Neural progenitor cell (in vitro differentiated cells): ENCODE data around the gene PRPS2. TPM values are rescaled to one million over a fixed set of nuclear protein-coding genes. Genes with fewer than 3 reads are reported as not detected.

ENCODE experiments used
- DNase-seq: peaks from one replicate; pipeline ENCODE4 v3.0.0-alpha.2; 2016; ENCODE audit warnings: low spot score
- H2AFZ ChIP-seq: fragments of 200-600 bp; sonication (generic); replicated peaks from 2 replicates; pipeline ENCODE4 v1.6.1; 2016; ENCODE audit warnings: antibody characterized with exemption
- H3F3A ChIP-seq: fragments of 200-600 bp; sonication (generic); 2 replicates; pipeline ENCODE4 v1.6.1; 2016; ENCODE audit warnings: antibody characterized with exemption, low read depth
- H3K27ac ChIP-seq: fragments of 200-600 bp; sonication (generic); 2 replicates; pipeline ENCODE4 v1.5.1; 2016; ENCODE audit warnings: mild to moderate bottlenecking
- H3K27me3 ChIP-seq: fragments of 200-600 bp; sonication (generic); 2 replicates; pipeline ENCODE4 v1.6.1; 2016; ENCODE audit warnings: mild to moderate bottlenecking, moderate library complexity
- H3K36me3 ChIP-seq: fragments of 200-600 bp; sonication (generic); 2 replicates; pipeline ENCODE4 v1.5.1; 2016
- H3K4me1 ChIP-seq: fragments of 200-600 bp; sonication (generic); 2 replicates; pipeline ENCODE4 v1.6.1; 2016; ENCODE audit warnings: mixed run types
- H3K4me2 ChIP-seq: fragments of 200-600 bp; sonication (generic); 2 replicates; pipeline ENCODE4 v1.6.1; 2016
- H3K4me3 ChIP-seq: fragments of 200-600 bp; sonication (generic); 2 replicates; pipeline ENCODE4 v1.5.1; 2016
- H3K79me2 ChIP-seq: fragments of 200-600 bp; sonication (generic); 2 replicates; pipeline ENCODE4 v1.6.1; 2016; ENCODE audit warnings: low read depth
- H3K9ac ChIP-seq: fragments of 200-600 bp; sonication (generic); 2 replicates; pipeline ENCODE4 v1.6.1; 2016
- H3K9me3 ChIP-seq: fragments of 200-600 bp; sonication (generic); 2 replicates; pipeline ENCODE4 v1.5.1; 2016; ENCODE audit warnings: low read depth
- H4K20me1 ChIP-seq: fragments of 200-600 bp; sonication (generic); 2 replicates; pipeline ENCODE4 v1.6.1; 2016; ENCODE audit warnings: low read depth
- H3K27ac Mint-ChIP-seq: 3 replicates; pipeline ENCODE4 v1.8.0; 2021; ENCODE audit warnings: mixed read lengths
- H3K27me3 Mint-ChIP-seq: 2 replicates; pipeline ENCODE4 v1.8.0; 2022; ENCODE audit warnings: low read depth, mild to moderate bottlenecking, inconsistent platforms, moderate library complexity, mixed read lengths; ENCODE audit not compliant: insufficient read depth
- H3K36me3 Mint-ChIP-seq: 3 replicates; pipeline ENCODE4 v1.8.0; 2021; ENCODE audit warnings: mixed read lengths
- H3K4me1 Mint-ChIP-seq: 3 replicates; pipeline ENCODE4 v1.8.0; 2021; ENCODE audit warnings: mixed read lengths
- H3K4me3 Mint-ChIP-seq: 3 replicates; pipeline ENCODE4 v1.8.0; 2021; ENCODE audit warnings: mild to moderate bottlenecking, moderate library complexity, mixed read lengths
- H3K9me3 Mint-ChIP-seq: 3 replicates; pipeline ENCODE4 v1.8.0; 2020; ENCODE audit warnings: mixed read lengths
- EZH2 ChIP-seq: fragments of 200-600 bp; sonication (generic); IDR thresholded peaks from 2 replicates; pipeline ENCODE4 v1.6.1; 2017; ENCODE audit warnings: antibody characterized with exemption, mild to moderate bottlenecking, moderate library complexity
- EZH2phosphoT487 ChIP-seq: fragments of 200-600 bp; sonication (generic); IDR thresholded peaks from 2 replicates; pipeline ENCODE4 v1.6.1; 2017; ENCODE audit warnings: antibody characterized with exemption
- total RNA-seq: library from RNA; depleted of rRNA; stranded (reverse); fragments of >200 nt; gene quantifications from 2 replicates; pipeline ENCODE4 v1.2.3, GENCODE V29; 2015; ENCODE audit warnings: low replicate concordance
- TF ChIP-seq, protein P1 (sequence below): fragments of 200-600 bp; sonication (generic); IDR thresholded peaks from 2 replicates; pipeline ENCODE4 v1.5.1; 2017; ENCODE audit warnings: antibody characterized with exemption, mild to moderate bottlenecking

PRPS2 gene
- total RNA-seq, 1 donor from 2014 or later: 32.2 TPM

DNA sequence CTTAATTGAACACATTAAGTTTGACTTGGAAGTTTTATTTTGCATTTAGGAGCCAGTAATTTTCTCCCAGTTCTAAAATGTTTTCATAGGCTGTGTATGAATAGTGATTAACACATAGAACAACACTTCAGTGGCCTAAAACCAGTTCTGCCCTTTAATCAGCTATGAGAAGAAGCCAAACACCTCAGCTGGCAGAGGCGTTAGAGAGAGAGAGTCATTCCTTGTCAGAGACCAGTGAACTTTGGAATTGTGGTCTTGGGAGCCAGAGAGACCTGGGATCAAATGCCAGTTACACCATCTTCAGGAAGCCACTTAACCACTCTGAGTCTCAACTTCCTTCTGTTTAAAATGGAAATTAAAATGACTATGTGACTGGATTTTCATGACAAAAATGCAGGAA lies 39.3 kb upstream of the PRPS2 start:
- H3K27me3 ChIP-seq: no peaks in the 10 kb centered on the region
- Mint-ChIP-seq H3K4me1 (no peaks in the 10 kb centered on the region), H3K27me3 (peaks cover under 1% of the 10 kb centered on the region), H3K4me3 (no peak overlapping the region), H3K9me3 (peaks cover 3% of the 10 kb centered on the region), H3K27ac (no peak overlapping the region), H3K36me3 (no peaks in the 10 kb centered on the region)
- no peak overlapping the region for H3K9ac ChIP-seq
- H2AFZ ChIP-seq: no peak overlapping the region
- no peak overlapping the region for H3K4me2 ChIP-seq
- H3K27ac ChIP-seq: no peak overlapping the region
- no peaks in the 10 kb centered on the region for H3K36me3 ChIP-seq
- no peaks in the 10 kb centered on the region for H3K4me1 ChIP-seq
- TF ChIP-seq, protein P1, sequence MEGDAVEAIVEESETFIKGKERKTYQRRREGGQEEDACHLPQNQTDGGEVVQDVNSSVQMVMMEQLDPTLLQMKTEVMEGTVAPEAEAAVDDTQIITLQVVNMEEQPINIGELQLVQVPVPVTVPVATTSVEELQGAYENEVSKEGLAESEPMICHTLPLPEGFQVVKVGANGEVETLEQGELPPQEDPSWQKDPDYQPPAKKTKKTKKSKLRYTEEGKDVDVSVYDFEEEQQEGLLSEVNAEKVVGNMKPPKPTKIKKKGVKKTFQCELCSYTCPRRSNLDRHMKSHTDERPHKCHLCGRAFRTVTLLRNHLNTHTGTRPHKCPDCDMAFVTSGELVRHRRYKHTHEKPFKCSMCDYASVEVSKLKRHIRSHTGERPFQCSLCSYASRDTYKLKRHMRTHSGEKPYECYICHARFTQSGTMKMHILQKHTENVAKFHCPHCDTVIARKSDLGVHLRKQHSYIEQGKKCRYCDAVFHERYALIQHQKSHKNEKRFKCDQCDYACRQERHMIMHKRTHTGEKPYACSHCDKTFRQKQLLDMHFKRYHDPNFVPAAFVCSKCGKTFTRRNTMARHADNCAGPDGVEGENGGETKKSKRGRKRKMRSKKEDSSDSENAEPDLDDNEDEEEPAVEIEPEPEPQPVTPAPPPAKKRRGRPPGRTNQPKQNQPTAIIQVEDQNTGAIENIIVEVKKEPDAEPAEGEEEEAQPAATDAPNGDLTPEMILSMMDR: no peak
- no peaks in the 10 kb centered on the region for H3F3A ChIP-seq
- no peaks in the 10 kb centered on the region for H3K79me2 ChIP-seq
- DNase-seq: no peak
- peaks cover 5% of the 10 kb centered on the region for H3K9me3 ChIP-seq
- no peak overlapping the region for H3K4me3 ChIP-seq
- no peaks in the 10 kb centered on the region for H4K20me1 ChIP-seq

DNA sequence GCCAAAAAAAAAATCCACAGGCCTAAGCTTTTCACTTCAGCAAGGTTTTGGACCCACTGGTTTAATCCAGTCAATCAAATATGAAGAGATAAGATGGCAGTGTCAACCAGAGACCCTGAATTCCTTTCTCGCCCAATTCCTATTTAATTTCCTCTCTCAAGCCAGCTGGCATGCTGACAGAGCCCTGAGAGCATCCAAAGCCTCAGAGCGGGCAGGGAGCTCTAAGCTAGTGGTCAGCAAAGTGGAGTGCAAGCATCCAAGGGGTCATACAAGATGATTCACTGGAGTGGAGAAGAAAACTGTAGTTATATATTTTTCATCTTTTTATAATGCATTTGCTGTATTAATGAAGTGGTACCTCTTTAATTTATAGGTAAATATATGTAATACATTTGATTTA lies 37.8 kb upstream of the PRPS2 start:
- Histone ChIP-seq H3K4me3 (no peak overlapping the region), H3K4me2 (no peak overlapping the region), H3K27ac (no peak overlapping the region), H3K27me3 (no peaks in the 10 kb centered on the region), H3K79me2 (no peaks in the 10 kb centered on the region), H2AFZ (no peak overlapping the region), H3K4me1 (no peaks in the 10 kb centered on the region), H4K20me1 (no peaks in the 10 kb centered on the region), H3F3A (no peaks in the 10 kb centered on the region), H3K9ac (no peak overlapping the region), H3K36me3 (no peaks in the 10 kb centered on the region), H3K9me3 (peaks cover 5% of the 10 kb centered on the region)
- Mint-ChIP-seq H3K27me3 (no peaks in the 10 kb centered on the region), H3K27ac (no peak overlapping the region), H3K4me3 (no peak overlapping the region), H3K9me3 (peaks cover 3% of the 10 kb centered on the region), H3K4me1 (no peaks in the 10 kb centered on the region), H3K36me3 (no peaks in the 10 kb centered on the region)
- TF ChIP-seq, protein P1: no peak
- no peak for DNase-seq

DNA sequence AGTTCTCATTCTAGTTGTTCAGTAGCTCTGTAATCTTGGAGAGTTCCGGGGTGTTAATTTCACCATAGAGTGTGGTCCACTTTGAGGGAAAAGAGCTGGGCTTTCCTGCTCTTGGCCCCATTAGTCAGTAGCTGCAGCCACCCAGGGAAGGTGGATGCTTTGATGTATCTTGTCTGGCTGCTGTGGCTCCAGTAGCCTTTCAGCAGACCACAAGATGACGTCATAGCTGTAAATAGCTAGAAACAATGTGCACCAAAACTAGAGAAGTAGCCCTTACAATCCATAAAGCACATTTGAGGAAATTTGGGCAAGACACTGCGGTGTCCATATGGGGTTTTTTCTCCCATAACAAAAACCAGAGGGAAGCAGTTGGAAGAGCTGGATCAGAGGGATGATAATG lies 32.9 kb upstream of the PRPS2 start:
- TF ChIP-seq EZH2phosphoT487 (no peak), EZH2 (no peak)
- TF ChIP-seq, protein P1: no peak
- H3K4me3 ChIP-seq: no peak overlapping the region
- H3K9ac ChIP-seq: no peak overlapping the region
- H3K27me3 ChIP-seq: no peaks in the 10 kb centered on the region
- no peak overlapping the region for H2AFZ ChIP-seq
- H3K27me3 Mint-ChIP-seq: no peaks in the 10 kb centered on the region
- peaks cover 3% of the 10 kb centered on the region for H3K9me3 Mint-ChIP-seq
- no peaks in the 10 kb centered on the region for H4K20me1 ChIP-seq
- H3K4me3 Mint-ChIP-seq: no peak overlapping the region
- H3K79me2 ChIP-seq: no peaks in the 10 kb centered on the region
- no peaks in the 10 kb centered on the region for H3K36me3 Mint-ChIP-seq
- no peaks in the 10 kb centered on the region for H3K4me1 Mint-ChIP-seq
- H3K27ac Mint-ChIP-seq: no peak overlapping the region
- H3K4me1 ChIP-seq: no peaks in the 10 kb centered on the region
- H3K9me3 ChIP-seq: no peaks in the 10 kb centered on the region
- H3K27ac ChIP-seq: no peak overlapping the region
- no peaks in the 10 kb centered on the region for H3F3A ChIP-seq
- DNase-seq: no peak
- no peaks in the 10 kb centered on the region for H3K36me3 ChIP-seq
- no peak overlapping the region for H3K4me2 ChIP-seq

DNA sequence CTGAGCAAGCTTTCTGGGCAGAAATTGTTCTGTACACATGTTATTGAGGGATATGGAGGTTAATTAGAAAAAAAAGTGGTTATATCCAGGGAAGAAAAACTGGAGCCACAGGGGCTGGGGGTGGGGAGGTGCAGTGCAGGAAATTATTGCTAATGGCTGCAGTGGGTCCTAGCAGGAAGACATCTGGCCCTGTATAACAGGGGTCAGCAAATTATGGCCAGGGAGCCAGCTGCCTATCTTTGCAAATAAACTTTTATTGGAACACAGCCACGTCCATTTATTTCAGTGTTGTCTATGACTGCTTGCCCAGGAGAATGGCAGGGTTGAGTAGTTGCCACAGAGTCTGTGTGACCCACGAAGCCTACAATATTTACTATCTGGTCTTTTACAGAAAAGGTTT lies 23.4 kb upstream of the PRPS2 start:
- no peak overlapping the region for H2AFZ ChIP-seq
- Mint-ChIP-seq H3K27ac (no peak overlapping the region), H3K9me3 (peaks cover 10% of the 10 kb centered on the region), H3K4me3 (no peak overlapping the region), H3K36me3 (no peaks in the 10 kb centered on the region), H3K4me1 (no peaks in the 10 kb centered on the region), H3K27me3 (no peaks in the 10 kb centered on the region)
- H3K27ac ChIP-seq: no peak overlapping the region
- H3K4me2 ChIP-seq: no peak overlapping the region
- no peak overlapping the region for H3K9ac ChIP-seq
- no peaks in the 10 kb centered on the region for H3K4me1 ChIP-seq
- no peaks in the 10 kb centered on the region for H3K36me3 ChIP-seq
- no peaks in the 10 kb centered on the region for H3K27me3 ChIP-seq
- H3K9me3 ChIP-seq: no peaks in the 10 kb centered on the region
- no peaks in the 10 kb centered on the region for H3F3A ChIP-seq
- no peaks in the 10 kb centered on the region for H4K20me1 ChIP-seq
- no peak for DNase-seq
- H3K79me2 ChIP-seq: no peaks in the 10 kb centered on the region
- TF ChIP-seq EZH2phosphoT487: no peak
- H3K4me3 ChIP-seq: no peak overlapping the region
